WTC11 (cell line): ENCODE data around the gene HAGHL.

Experiments used
- CREB1 ChIP-seq: sonication (generic); formaldehyde crosslinking; IDR thresholded peaks from 2 replicates; pipeline ENCODE4 v1.8.0; 2023; ENCODE audit warnings: mild to moderate bottlenecking, missing genetic modification reagents
- NR1H2 ChIP-seq: sonication (generic); formaldehyde crosslinking; IDR thresholded peaks from 2 replicates; pipeline ENCODE4 v1.9.0; 2021; ENCODE audit warnings: mild to moderate bottlenecking, moderate library complexity, missing genetic modification reagents
- TP53 ChIP-seq: sonication (generic); formaldehyde crosslinking; IDR thresholded peaks from 2 replicates; pipeline ENCODE4 v1.8.1; 2023; ENCODE audit warnings: mild to moderate bottlenecking, missing genetic modification reagents
- ZNF317 ChIP-seq: sonication (generic); formaldehyde crosslinking; IDR thresholded peaks from 2 replicates; pipeline ENCODE4 v1.8.1; 2023; ENCODE audit warnings: low read depth, mild to moderate bottlenecking, moderate library complexity, missing genetic modification reagents, borderline replicate concordance
- TF ChIP-seq, protein P1 (sequence below): fragments of 200-600 bp; IDR thresholded peaks from 2 replicates; pipeline ENCODE4 v1.8.0; 2022; ENCODE audit warnings: antibody characterized with exemption
- TF ChIP-seq, protein P2 (sequence below): sonication (generic); formaldehyde crosslinking; IDR thresholded peaks from 2 replicates; pipeline ENCODE4 v1.8.1; 2023; ENCODE audit warnings: mild to moderate bottlenecking, missing genetic modification reagents, moderate library complexity
- TF ChIP-seq, protein P3 (sequence below): sonication (generic); formaldehyde crosslinking; IDR thresholded peaks from 2 replicates; pipeline ENCODE4 v1.8.1; 2023; ENCODE audit warnings: mild to moderate bottlenecking, missing genetic modification reagents, borderline replicate concordance
- TF ChIP-seq, protein P4 (sequence below): sonication (generic); formaldehyde crosslinking; IDR thresholded peaks from 2 replicates; pipeline ENCODE4 v1.8.1; 2023; ENCODE audit warnings: mild to moderate bottlenecking, missing genetic modification reagents

DNA sequence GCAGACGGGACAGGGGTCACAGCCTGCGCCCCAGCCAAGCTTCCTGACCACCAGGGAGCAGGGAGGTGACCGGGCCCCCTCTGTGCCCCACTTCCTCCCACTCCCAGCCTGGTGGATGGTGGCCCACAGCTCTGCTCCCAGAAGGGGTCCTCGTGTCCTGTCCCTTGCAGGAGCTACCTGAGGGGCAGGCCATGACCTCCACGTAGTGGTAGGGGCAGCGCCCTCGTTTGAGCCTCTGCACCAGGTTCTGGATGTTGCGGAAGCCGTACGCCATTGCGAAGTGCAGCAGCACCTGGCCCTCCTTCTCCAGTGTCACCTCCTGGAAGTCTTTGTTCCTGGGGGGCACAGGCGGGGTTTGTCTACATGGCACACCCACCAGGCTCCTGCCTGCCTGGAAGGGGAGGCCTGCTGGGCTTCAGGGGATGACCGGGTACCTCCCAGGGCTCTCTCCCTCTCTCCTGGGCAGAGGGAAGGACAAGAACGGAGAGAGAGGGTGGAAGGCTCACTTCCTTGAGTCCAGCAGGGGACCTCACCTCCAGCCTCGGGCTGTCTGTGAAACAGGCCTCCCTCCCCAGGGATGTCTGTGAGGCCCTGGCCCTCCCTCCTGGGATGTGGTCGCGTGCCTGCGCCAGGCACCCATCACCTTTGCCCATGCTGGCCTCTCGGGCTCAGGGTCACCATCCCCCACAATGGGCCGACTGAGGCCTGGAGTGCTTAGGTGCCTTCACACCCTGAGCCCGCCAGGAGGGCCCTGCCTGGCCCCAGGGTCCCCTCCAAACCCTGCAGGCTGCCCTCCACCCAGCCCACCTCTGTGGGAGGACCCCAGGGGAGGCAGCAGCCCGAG is 4.0 kb downstream of the HAGHL start:
- TF ChIP-seq TP53 (CRISPR knock-in tag) (no peak), ZNF317 (CRISPR knock-in tag) (no peak), NR1H2 (CRISPR knock-in tag) (no peak), CREB1 (CRISPR knock-in tag) (no peak)
- TF ChIP-seq, protein P1, sequence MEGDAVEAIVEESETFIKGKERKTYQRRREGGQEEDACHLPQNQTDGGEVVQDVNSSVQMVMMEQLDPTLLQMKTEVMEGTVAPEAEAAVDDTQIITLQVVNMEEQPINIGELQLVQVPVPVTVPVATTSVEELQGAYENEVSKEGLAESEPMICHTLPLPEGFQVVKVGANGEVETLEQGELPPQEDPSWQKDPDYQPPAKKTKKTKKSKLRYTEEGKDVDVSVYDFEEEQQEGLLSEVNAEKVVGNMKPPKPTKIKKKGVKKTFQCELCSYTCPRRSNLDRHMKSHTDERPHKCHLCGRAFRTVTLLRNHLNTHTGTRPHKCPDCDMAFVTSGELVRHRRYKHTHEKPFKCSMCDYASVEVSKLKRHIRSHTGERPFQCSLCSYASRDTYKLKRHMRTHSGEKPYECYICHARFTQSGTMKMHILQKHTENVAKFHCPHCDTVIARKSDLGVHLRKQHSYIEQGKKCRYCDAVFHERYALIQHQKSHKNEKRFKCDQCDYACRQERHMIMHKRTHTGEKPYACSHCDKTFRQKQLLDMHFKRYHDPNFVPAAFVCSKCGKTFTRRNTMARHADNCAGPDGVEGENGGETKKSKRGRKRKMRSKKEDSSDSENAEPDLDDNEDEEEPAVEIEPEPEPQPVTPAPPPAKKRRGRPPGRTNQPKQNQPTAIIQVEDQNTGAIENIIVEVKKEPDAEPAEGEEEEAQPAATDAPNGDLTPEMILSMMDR = no peak
- TF ChIP-seq, protein P2, sequence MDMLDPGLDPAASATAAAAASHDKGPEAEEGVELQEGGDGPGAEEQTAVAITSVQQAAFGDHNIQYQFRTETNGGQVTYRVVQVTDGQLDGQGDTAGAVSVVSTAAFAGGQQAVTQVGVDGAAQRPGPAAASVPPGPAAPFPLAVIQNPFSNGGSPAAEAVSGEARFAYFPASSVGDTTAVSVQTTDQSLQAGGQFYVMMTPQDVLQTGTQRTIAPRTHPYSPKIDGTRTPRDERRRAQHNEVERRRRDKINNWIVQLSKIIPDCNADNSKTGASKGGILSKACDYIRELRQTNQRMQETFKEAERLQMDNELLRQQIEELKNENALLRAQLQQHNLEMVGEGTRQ (CRISPR knock-in tag) = no peak
- TF ChIP-seq, protein P3, sequence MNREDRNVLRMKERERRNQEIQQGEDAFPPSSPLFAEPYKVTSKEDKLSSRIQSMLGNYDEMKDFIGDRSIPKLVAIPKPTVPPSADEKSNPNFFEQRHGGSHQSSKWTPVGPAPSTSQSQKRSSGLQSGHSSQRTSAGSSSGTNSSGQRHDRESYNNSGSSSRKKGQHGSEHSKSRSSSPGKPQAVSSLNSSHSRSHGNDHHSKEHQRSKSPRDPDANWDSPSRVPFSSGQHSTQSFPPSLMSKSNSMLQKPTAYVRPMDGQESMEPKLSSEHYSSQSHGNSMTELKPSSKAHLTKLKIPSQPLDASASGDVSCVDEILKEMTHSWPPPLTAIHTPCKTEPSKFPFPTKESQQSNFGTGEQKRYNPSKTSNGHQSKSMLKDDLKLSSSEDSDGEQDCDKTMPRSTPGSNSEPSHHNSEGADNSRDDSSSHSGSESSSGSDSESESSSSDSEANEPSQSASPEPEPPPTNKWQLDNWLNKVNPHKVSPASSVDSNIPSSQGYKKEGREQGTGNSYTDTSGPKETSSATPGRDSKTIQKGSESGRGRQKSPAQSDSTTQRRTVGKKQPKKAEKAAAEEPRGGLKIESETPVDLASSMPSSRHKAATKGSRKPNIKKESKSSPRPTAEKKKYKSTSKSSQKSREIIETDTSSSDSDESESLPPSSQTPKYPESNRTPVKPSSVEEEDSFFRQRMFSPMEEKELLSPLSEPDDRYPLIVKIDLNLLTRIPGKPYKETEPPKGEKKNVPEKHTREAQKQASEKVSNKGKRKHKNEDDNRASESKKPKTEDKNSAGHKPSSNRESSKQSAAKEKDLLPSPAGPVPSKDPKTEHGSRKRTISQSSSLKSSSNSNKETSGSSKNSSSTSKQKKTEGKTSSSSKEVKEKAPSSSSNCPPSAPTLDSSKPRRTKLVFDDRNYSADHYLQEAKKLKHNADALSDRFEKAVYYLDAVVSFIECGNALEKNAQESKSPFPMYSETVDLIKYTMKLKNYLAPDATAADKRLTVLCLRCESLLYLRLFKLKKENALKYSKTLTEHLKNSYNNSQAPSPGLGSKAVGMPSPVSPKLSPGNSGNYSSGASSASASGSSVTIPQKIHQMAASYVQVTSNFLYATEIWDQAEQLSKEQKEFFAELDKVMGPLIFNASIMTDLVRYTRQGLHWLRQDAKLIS = no peak
- TF ChIP-seq, protein P4, sequence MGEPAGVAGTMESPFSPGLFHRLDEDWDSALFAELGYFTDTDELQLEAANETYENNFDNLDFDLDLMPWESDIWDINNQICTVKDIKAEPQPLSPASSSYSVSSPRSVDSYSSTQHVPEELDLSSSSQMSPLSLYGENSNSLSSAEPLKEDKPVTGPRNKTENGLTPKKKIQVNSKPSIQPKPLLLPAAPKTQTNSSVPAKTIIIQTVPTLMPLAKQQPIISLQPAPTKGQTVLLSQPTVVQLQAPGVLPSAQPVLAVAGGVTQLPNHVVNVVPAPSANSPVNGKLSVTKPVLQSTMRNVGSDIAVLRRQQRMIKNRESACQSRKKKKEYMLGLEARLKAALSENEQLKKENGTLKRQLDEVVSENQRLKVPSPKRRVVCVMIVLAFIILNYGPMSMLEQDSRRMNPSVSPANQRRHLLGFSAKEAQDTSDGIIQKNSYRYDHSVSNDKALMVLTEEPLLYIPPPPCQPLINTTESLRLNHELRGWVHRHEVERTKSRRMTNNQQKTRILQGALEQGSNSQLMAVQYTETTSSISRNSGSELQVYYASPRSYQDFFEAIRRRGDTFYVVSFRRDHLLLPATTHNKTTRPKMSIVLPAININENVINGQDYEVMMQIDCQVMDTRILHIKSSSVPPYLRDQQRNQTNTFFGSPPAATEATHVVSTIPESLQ (CRISPR knock-in tag) = no peak
